Measurements from ENCODE around the gene ERVMER34-1. TPM values are rescaled to one million over a fixed set of nuclear protein-coding genes. Genes with fewer than 3 reads are reported as not detected.
A peak's percentile ranks its signal among the peaks of the same experiment; 100 is the strongest.

ERVMER34-1 gene
- total RNA-seq, 2 donors from 2014 or later = 0.33 to 0.52 TPM

DNA sequence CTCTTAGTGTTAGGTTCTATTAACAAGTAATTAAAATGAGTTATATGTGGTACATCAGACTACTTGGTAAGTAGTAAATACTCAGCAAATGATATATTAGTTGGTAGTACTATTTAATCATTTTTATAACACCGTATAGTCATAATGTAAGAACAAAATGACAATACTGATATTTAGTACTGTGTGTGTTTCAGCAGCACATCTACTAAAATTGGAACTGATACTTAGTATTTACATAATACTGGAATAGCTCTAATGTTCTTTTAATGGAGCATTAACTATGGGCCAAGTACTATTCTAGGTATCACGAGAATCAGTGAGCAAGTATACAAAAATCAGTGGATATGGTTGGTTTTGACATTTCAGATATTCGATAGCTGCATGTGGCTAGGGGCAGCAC is 35.3 kb downstream of the ERVMER34-1 start:
- no peaks in the 10 kb centered on the region for H3K9me3 ChIP-seq
- no peaks in the 10 kb centered on the region for H3K27me3 ChIP-seq
- DNase-seq = no peak
- H3K27ac ChIP-seq = no peak overlapping the region
- no peak overlapping the region for H3K4me3 ChIP-seq
- WGBS, 2 donors = 85 to 91% methylated on average over 3 of the region's 3 CpGs
- intact Hi-C loops (cut with DNase I) = no loop called here
- H3K4me1 ChIP-seq = peaks cover 31% of the 10 kb centered on the region
- TF ChIP-seq, protein P1, sequence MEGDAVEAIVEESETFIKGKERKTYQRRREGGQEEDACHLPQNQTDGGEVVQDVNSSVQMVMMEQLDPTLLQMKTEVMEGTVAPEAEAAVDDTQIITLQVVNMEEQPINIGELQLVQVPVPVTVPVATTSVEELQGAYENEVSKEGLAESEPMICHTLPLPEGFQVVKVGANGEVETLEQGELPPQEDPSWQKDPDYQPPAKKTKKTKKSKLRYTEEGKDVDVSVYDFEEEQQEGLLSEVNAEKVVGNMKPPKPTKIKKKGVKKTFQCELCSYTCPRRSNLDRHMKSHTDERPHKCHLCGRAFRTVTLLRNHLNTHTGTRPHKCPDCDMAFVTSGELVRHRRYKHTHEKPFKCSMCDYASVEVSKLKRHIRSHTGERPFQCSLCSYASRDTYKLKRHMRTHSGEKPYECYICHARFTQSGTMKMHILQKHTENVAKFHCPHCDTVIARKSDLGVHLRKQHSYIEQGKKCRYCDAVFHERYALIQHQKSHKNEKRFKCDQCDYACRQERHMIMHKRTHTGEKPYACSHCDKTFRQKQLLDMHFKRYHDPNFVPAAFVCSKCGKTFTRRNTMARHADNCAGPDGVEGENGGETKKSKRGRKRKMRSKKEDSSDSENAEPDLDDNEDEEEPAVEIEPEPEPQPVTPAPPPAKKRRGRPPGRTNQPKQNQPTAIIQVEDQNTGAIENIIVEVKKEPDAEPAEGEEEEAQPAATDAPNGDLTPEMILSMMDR (IDR thresholded peaks at IDR 0.05) = no peak
- TF ChIP-seq POLR2A (IDR thresholded peaks at IDR 0.05) = no peak
- ATAC-seq = no peak
- H3K36me3 ChIP-seq (replicated peaks in 1 of 2; ENCODE audit: insufficient read depth in 1 of 2, low read depth in 2 of 2) = no peaks in the 10 kb centered on the region

DNA sequence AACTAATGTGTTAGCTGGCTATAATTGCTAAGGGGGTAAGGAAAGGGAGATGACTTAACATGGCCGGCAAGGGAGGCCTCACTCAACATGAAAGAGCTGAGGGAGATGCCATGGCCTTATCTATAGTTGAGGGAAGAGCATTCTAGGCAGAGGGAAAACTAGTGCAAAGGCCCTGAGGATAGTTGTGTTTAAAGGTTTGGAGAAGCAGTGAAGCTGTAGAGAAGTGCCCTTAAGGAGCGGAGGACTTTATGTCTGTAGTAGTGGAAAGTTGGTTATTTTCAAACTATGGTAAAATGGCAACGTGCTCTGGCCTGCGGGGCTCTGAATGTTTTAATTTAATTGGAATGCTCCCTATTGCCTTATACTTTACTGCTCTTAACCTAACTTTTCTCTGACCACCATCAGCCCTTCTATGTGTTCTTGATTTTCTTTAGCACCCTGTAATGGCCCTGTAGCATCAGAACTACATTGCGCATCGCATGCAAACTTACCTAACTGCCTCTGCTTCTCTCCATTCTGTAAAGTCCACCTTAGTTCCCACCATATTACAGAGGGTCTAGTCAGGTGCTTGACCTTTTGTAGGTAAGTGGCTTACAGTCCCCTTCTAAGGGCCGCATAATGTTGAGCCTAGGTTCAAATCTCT is 35.8 kb downstream of the ERVMER34-1 start:
- intact Hi-C loops (cut with DNase I) = no loop called here
- Histone ChIP-seq H3K4me1 (peaks cover 31% of the 10 kb centered on the region), H3K9me3 (no peaks in the 10 kb centered on the region), H3K4me3 (no peak overlapping the region), H3K27ac (peak overlapping the region in 2 of 4 donors; percentile 26 to 37), H3K36me3 (replicated peaks in 1 of 2; ENCODE audit: insufficient read depth in 1 of 2, low read depth in 2 of 2) (no peaks in the 10 kb centered on the region), H3K27me3 (no peaks in the 10 kb centered on the region)
- 91 to 95% methylated on average over 7 of the region's 7 CpGs for WGBS, 2 donors
- ATAC-seq (no peak), DNase-seq (no peak)
- TF ChIP-seq, protein P1 (IDR thresholded peaks at IDR 0.05) = no peak
- TF ChIP-seq POLR2A (IDR thresholded peaks at IDR 0.05) = no peak

DNA sequence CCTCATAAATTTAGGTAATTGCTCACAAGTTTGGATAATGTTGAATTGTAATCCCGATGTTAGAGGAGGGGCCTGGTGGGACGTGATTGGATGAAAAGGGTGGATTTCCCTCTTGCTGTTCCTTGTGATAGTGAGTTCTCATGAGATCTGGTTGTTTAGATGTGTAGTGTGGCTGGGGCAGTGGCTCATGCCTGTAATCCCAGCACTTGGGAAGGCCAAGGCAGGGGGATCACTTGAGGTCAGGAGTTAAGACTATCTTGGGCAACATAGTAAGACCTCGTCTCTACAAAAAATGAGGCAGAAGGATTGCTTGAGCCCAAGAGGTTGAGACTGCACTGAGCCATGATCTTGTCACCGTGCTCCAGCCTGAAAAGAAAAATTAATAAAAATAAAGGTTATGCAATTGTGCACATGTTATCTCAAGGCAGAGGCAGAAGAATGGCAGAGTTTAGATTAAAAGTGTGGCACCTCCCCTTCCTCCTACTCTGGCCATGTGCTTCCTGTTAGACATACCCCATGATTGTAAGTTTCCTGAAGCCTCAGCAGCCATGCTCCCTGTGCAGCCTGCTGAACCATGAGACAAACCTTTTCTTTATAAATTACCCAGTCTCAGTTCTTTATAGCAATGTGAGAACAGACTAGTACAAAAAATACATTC is 36.5 kb downstream of the ERVMER34-1 start:
- Histone ChIP-seq H3K9me3 (no peaks in the 10 kb centered on the region), H3K27me3 (no peaks in the 10 kb centered on the region), H3K4me1 (peaks cover 31% of the 10 kb centered on the region), H3K4me3 (no peak overlapping the region), H3K27ac (peak overlapping the region in 2 of 4 donors; percentile 26 to 37), H3K36me3 (replicated peaks in 1 of 2; ENCODE audit: insufficient read depth in 1 of 2, low read depth in 2 of 2) (no peaks in the 10 kb centered on the region)
- ATAC-seq = no peak
- DNase-seq = no peak
- 75 to 88% methylated on average over 4 of the region's 4 CpGs for whole genome bisulfite sequencing, 2 donors
- TF ChIP-seq, protein P1 (IDR thresholded peaks at IDR 0.05) = no peak
- no peak for TF ChIP-seq POLR2A (IDR thresholded peaks at IDR 0.05)
- intact Hi-C loops (cut with DNase I) = no loop called here

DNA sequence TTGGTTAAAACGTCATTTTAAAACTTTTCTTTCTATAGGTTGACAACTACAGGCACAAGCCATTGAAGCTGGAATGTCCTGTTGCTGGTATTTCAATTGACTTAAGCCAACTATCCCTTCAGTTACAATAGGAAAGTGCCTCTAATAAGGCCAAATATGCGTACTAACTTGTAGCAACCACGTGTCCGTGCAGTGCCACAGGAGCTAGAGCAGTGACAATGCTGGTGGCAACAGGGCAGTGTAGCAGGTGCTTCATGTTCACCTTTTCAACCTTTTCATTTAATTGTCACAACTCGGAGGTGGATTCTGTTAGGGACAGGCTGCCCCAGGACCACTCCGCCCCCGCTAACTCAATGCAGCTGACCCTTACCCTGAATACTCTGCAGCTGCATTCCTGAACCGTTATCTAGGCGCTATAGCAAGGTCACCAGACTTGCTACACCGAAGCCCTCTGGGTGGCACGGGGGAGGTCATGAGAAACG is 37.7 kb downstream of the ERVMER34-1 start:
- TF ChIP-seq POLR2A (IDR thresholded peaks at IDR 0.05) = no peak
- TF ChIP-seq, protein P1 (IDR thresholded peaks at IDR 0.05) = no peak
- no peaks in the 10 kb centered on the region for H3K36me3 ChIP-seq (replicated peaks in 1 of 2; ENCODE audit: insufficient read depth in 1 of 2, low read depth in 2 of 2)
- H3K9me3 ChIP-seq = no peaks in the 10 kb centered on the region
- intact Hi-C loops (cut with DNase I) = no loop called here
- peak overlapping the region in 3 of 4 donors; percentile 98 to 99 (median 99) for H3K27ac ChIP-seq
- H3K27me3 ChIP-seq = no peaks in the 10 kb centered on the region
- peaks cover 31% of the 10 kb centered on the region for H3K4me1 ChIP-seq
- no peak overlapping the region for H3K4me3 ChIP-seq
- peak in 1 of 4 donors; percentile 19 for DNase-seq
- ATAC-seq = no peak
- 56 to 67% methylated on average over 12 of the region's 12 CpGs for WGBS, 2 donors

Measured in body of pancreas (tissue), 4 donors.